Loucy (cell line): Measurements from ENCODE around the gene GLRX5.

Experiments
- H2AFZ ChIP-seq: fragments of 200-600 bp; sonication (generic); 2 replicates; pipeline ENCODE4 v1.6.0; 2016; ENCODE audit warnings: antibody characterized with exemption, mild to moderate bottlenecking, low read length, moderate library complexity
- H3F3A ChIP-seq: fragments of 200-600 bp; 2 replicates; pipeline ENCODE4 v1.6.0; 2016; ENCODE audit warnings: antibody characterized with exemption, low read depth, mild to moderate bottlenecking
- H3K27me3 ChIP-seq: fragments of 200-600 bp; sonication (generic); 2 replicates; pipeline ENCODE4 v1.6.1; 2014; ENCODE audit warnings: low read length, mild to moderate bottlenecking; ENCODE audit not compliant: insufficient read depth, poor library complexity, severe bottlenecking
- H3K36me3 ChIP-seq: fragments of 200-600 bp; sonication (generic); 2 replicates; pipeline ENCODE4 v1.6.1; 2016; ENCODE audit warnings: low read length; ENCODE audit not compliant: insufficient read depth
- H3K4me1 ChIP-seq: fragments of 200-600 bp; sonication (generic); 2 replicates; pipeline ENCODE4 v1.5.1; 2014; ENCODE audit warnings: low read length, mild to moderate bottlenecking; ENCODE audit not compliant: insufficient read depth, poor library complexity, severe bottlenecking
- H3K4me2 ChIP-seq: fragments of 200-600 bp; sonication (generic); 2 replicates; pipeline ENCODE4 v1.6.0; 2014; ENCODE audit warnings: antibody characterized with exemption, low read length, low read depth, mild to moderate bottlenecking; ENCODE audit not compliant: poor library complexity, severe bottlenecking
- H3K4me3 ChIP-seq: fragments of 200-600 bp; sonication (generic); 2 replicates; pipeline ENCODE4 v1.5.1; 2014; ENCODE audit warnings: low read length, mild to moderate bottlenecking, mixed read lengths; ENCODE audit not compliant: poor library complexity, severe bottlenecking
- H3K79me2 ChIP-seq: fragments of 200-600 bp; sonication (generic); 2 replicates; pipeline ENCODE4 v1.6.1; 2014; ENCODE audit warnings: low read length; ENCODE audit not compliant: insufficient read depth
- H3K9ac ChIP-seq: fragments of 200-600 bp; sonication (generic); 2 replicates; pipeline ENCODE4 v1.6.0; 2014; ENCODE audit warnings: mild to moderate bottlenecking, low read depth, low read length, moderate library complexity; ENCODE audit not compliant: poor library complexity, severe bottlenecking
- H3K9me2 ChIP-seq: fragments of 200-600 bp; sonication (generic); replicated peaks from 2 replicates; pipeline ENCODE4 v1.6.1; 2016; ENCODE audit warnings: low read depth, low read length, mixed read lengths
- H3K9me3 ChIP-seq: fragments of 200-600 bp; sonication (generic); 2 replicates; pipeline ENCODE4 v1.6.1; 2014; ENCODE audit warnings: mild to moderate bottlenecking, antibody characterized with exemption, low read length, low read depth; ENCODE audit not compliant: insufficient read depth
- H4K20me1 ChIP-seq: fragments of 200-600 bp; sonication (generic); 2 replicates; pipeline ENCODE4 v1.6.0; 2014; ENCODE audit warnings: antibody characterized with exemption, low read length, mild to moderate bottlenecking; ENCODE audit not compliant: insufficient read depth, poor library complexity, severe bottlenecking
- CTCF ChIP-seq: fragments of 200-600 bp; sonication (generic); conservative IDR thresholded peaks from 2 replicates; pipeline ENCODE4 v1.5.1; 2014; ENCODE audit warnings: mild to moderate bottlenecking, antibody characterized with exemption, low read length
- EZH2phosphoT487 ChIP-seq: fragments of 200-600 bp; IDR thresholded peaks from 2 replicates; pipeline ENCODE4 v1.6.1; 2018; ENCODE audit warnings: antibody characterized with exemption, mild to moderate bottlenecking, moderate library complexity, borderline replicate concordance

The GLRX5 gene

GRCh38 chr14:95491936-95492608 is 42.8 kb upstream of the GLRX5 start:
- H3K9me2 ChIP-seq: no peaks in the 10 kb centered on the region
- H3K4me3 ChIP-seq: no peak overlapping the region
- H3K27me3 ChIP-seq: no peaks in the 10 kb centered on the region
- no peak overlapping the region for H3K9ac ChIP-seq
- H3F3A ChIP-seq: no peaks in the 10 kb centered on the region
- no peak for TF ChIP-seq EZH2phosphoT487
- no peak for TF ChIP-seq CTCF
- H3K4me1 ChIP-seq: peaks cover 19% of the 10 kb centered on the region
- H3K79me2 ChIP-seq: no peaks in the 10 kb centered on the region
- H3K36me3 ChIP-seq: no peaks in the 10 kb centered on the region
- H3K4me2 ChIP-seq: no peak overlapping the region
- H2AFZ ChIP-seq: no peak overlapping the region
- 0 out of 2 replicates have a peak, but pooled peaks cover 4% of the 10 kb centered on the region for H3K9me3 ChIP-seq
- H4K20me1 ChIP-seq: no peaks in the 10 kb centered on the region

GRCh38 chr14:95493503-95493902 is 41.3 kb upstream of the GLRX5 start:
- Histone ChIP-seq H3K4me2 (no peak overlapping the region), H3K9me2 (no peaks in the 10 kb centered on the region), H3K27me3 (no peaks in the 10 kb centered on the region), H3K36me3 (no peaks in the 10 kb centered on the region), H3F3A (no peaks in the 10 kb centered on the region), H3K9ac (no peak overlapping the region), H4K20me1 (no peaks in the 10 kb centered on the region), H3K9me3 (0 out of 2 replicates have a peak, but pooled peaks cover 4% of the 10 kb centered on the region), H3K4me3 (no peak overlapping the region), H3K4me1 (peaks cover 19% of the 10 kb centered on the region), H2AFZ (no peak overlapping the region), H3K79me2 (no peaks in the 10 kb centered on the region)
- TF ChIP-seq CTCF (no peak), EZH2phosphoT487 (no peak)

- Histone ChIP-seq H3K9me2 (no peaks in the 10 kb centered on the region), H3K9ac (no peak overlapping the region), H3K36me3 (no peaks in the 10 kb centered on the region), H3K9me3 (0 out of 2 replicates have a peak, but pooled peaks cover 4% of the 10 kb centered on the region), H2AFZ (no peak overlapping the region), H3F3A (no peaks in the 10 kb centered on the region), H4K20me1 (no peaks in the 10 kb centered on the region), H3K4me2 (no peak overlapping the region), H3K79me2 (no peaks in the 10 kb centered on the region), H3K4me3 (no peak overlapping the region), H3K4me1 (peaks cover 19% of the 10 kb centered on the region), H3K27me3 (no peaks in the 10 kb centered on the region)
- TF ChIP-seq CTCF: no peak
- TF ChIP-seq EZH2phosphoT487: no peak
These were observed 40.9 kb upstream of the GLRX5 start for GRCh38 chr14:95493976-95494375.
